Fibroblast of mammary gland (primary cell): ENCODE measurements around the gene CISH.

Experiments
- DNase-seq: peaks from one replicate; pipeline ENCODE4 v3.0.0-alpha.2; 2010; ENCODE audit warnings: low read depth
- H3K4me3 ChIP-seq: 2 replicates; pipeline ENCODE4 v1.5.1; 2011; ENCODE audit warnings: low read depth, mild to moderate bottlenecking, low read length, moderate library complexity; ENCODE audit not compliant: control insufficient read depth
- TF ChIP-seq, protein P1 (sequence below): conservative IDR thresholded peaks from 2 replicates; pipeline ENCODE4 v1.5.1; 2011; ENCODE audit warnings: low read depth, low read length, inconsistent platforms; ENCODE audit not compliant: control insufficient read depth, insufficient read depth

Gene CISH

DNA sequence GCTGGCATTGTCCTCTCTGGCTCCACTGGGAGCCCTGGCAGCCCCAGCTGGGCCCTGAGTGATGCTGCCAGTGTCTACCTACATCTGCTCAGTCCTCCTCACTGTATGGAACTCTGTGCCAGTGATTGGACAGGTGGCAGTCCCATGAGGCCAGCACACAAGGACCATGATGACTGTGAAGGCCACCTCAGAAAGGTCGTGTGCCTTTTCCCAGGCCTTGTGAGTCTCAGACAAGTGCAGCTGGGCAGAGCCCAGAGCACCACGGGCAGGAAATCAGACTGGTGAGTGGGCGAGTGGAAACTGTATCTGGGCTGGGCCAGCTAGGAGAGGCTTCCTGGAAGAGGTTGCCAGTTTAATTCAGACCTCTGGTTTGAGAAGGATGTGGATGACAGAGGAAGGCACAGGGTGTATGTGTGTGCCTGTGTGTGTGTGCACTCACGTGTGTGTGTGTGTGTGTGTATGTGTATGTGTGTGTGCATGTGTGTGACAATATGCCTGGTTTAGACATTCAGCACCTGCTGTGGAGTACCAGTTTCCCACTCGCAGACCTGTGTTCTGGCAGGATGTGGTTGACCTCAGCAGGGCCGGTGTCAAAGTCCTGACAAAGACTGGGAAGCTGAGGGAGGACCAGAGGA lies 12.4 kb upstream of the CISH start:
- H3K4me3 ChIP-seq: no peak overlapping the region
- DNase-seq: no peak
- TF ChIP-seq, protein P1, sequence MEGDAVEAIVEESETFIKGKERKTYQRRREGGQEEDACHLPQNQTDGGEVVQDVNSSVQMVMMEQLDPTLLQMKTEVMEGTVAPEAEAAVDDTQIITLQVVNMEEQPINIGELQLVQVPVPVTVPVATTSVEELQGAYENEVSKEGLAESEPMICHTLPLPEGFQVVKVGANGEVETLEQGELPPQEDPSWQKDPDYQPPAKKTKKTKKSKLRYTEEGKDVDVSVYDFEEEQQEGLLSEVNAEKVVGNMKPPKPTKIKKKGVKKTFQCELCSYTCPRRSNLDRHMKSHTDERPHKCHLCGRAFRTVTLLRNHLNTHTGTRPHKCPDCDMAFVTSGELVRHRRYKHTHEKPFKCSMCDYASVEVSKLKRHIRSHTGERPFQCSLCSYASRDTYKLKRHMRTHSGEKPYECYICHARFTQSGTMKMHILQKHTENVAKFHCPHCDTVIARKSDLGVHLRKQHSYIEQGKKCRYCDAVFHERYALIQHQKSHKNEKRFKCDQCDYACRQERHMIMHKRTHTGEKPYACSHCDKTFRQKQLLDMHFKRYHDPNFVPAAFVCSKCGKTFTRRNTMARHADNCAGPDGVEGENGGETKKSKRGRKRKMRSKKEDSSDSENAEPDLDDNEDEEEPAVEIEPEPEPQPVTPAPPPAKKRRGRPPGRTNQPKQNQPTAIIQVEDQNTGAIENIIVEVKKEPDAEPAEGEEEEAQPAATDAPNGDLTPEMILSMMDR: no peak

DNA sequence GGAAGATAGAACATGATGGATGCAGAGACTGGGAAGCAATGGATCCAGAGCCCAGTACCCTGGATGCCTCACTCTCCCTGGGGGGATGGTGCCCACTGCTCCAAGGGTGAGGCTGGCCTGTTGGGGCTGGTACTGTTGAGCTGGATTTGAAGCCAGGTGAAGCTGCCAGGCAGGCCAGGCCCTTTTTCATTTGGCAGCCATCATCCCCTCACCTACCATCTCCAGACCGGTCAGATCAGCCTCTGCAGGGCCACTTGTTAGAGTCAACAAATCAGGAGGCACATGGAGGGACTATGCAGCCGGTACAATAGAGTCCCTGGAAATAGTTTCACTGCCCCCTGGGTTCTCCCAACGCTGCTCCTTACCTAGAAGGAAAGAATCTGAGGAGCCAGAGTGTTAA lies 11.3 kb upstream of the CISH start:
- H3K4me3 ChIP-seq: no peak overlapping the region
- no peak for DNase-seq

DNA sequence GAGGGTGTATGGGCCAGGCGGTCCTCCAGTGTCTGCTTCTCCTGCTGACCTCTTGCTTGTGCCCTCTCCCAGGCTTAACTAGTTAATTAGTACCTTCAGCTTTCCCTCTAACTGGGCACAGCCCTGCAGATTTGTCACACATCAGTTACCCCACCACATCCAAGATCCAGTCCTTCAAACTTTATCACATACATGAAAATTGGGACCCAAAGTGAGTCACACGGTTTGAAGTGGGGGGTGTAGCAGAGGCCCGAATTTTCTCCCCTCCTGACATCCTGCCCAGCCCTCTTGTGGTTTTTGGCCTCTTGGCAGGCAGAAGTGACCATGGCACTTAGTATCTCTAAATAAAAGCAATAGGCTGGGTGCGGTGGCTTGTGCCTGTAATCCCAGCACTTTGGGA lies 9.2 kb upstream of the CISH start:
- DNase-seq: peak; percentile 25
- no peak overlapping the region for H3K4me3 ChIP-seq
- TF ChIP-seq, protein P1: no peak

More for the DNA sequence above, 11.3 kb upstream of the CISH start:
- TF ChIP-seq, protein P1: no peak

DNA sequence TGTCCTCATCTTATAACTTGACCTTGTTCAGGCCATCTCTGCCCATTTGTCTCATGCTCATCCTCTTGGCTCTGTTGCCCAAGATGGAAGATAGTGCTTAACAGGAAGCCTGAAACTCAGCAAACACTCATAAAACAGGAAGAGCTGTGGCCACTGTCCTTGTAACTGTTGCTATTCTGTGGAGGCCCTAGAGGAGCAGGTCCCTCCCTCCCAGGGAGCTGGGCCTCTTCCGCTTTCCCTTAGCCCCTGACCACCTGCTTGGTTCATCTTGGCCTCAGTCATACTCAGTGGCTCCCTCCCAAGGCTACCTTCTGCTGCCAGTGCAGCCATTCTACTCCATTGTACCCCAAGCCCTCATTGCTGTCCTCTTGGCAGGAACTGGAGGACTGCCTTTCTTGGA lies 8.8 kb upstream of the CISH start:
- no peak overlapping the region for H3K4me3 ChIP-seq
- DNase-seq: no peak
- TF ChIP-seq, protein P1: no peak

DNA sequence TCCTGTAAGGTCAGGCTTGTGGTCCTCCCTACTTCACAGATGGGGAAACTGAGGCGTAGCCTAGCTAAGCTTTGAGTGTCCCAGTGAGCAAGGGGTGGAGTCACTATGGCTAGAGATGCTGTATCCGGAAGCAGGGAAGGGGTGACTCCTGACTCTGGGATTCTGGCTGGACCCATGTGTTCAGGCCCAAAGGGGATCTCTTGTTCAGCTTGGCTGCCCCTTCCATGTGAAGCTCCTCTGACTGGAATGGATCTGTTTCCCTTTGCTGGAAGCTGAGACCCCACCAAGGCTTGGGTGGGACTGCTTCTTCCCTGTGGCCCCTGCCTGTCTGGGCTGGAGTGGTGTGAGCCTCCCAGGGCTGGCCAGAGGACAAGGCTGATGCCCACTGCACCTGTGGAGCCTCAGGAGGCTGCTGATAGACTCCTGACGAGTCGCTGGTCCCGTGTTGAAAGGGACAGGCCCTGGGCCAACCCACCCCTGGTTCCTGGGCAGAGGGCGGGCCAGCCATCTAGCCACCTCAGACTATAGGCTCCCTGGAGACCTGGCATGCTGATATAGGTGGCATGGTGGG lies 6.4 kb upstream of the CISH start:
- TF ChIP-seq, protein P1: no peak
- DNase-seq: peak; percentile 25
- peak overlapping the region; percentile 75 for H3K4me3 ChIP-seq

DNA sequence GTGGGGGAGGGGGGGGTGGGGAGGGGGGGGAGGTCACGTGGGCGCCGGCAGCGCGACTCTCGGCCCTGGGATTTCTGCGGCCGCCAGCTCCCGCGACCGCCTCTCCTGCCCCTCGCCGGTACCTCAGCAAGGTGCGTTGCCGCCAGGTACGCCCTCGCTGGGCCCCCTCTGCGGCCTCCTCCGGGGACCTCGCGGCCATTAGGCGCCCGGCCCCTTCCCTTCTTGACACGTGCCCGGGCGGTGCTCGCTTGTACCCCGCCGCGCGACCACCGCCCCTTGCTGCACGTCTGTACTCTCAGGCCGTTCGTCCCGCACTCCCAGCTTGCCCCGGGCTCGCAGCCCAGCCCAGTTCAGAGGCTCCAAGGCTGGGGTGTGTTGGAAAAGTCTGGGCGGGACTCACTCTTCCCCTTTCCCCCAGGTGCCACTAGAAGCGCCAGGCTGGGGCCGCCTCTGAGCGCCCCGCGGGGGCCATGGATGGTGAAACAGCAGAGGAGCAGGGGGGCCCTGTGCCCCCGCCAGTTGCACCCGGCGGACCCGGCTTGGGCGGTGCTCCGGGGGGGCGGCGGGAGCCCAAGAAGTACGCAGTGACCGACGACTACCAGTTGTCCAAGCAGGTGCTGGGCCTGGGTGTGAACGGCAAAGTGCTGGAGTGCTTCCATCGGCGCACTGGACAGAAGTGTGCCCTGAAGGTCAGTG lies 5.7 kb upstream of the CISH start, which contains the start of gene MAPKAPK3:
MAPKAPK3 (plus strand) TSS at position 56 of the 696 bp plus-strand sequence; CDS start at position 471, 415 bp downstream.
- H3K4me3 ChIP-seq: peak within 1 kb of the TSS; percentile 75
- no peak for DNase-seq
- TF ChIP-seq, protein P1: no peak
